Measurements from ENCODE around the gene BAIAP2. TPM values are rescaled to one million over a fixed set of nuclear protein-coding genes. Genes with fewer than 3 reads are reported as not detected.
"Not testable (repeated sequence)": the region's sequence is repeated elsewhere in the genome, so short reads cannot be mapped to it uniquely, and the experiment has no call there.

Gene BAIAP2
- polyA plus RNA-seq, 3 donors, result 43.7 to 47.5 (median 44.5) TPM

GRCh38 chr17:81137248-81137647, 102.3 kb downstream of the BAIAP2 start:
- no peak for DNase-seq (ENCODE audit: extremely low read depth in 1 of 11, low read depth in 9 of 11, low spot score in 4 of 11)

GRCh38 chr17:81138083-81138482, 103.1 kb downstream of the BAIAP2 start:
- no peak for DNase-seq (ENCODE audit: extremely low read depth in 1 of 11, low read depth in 9 of 11, low spot score in 4 of 11)

GRCh38 chr17:81138500-81138899, 103.5 kb downstream of the BAIAP2 start:
- no peak for DNase-seq (ENCODE audit: extremely low read depth in 1 of 11, low read depth in 9 of 11, low spot score in 4 of 11)

GRCh38 chr17:81139428-81139827, 104.5 kb downstream of the BAIAP2 start:
- DNase-seq (ENCODE audit: extremely low read depth in 1 of 11, low read depth in 9 of 11, low spot score in 4 of 11), result no peak

- no peak for DNase-seq (ENCODE audit: extremely low read depth in 1 of 11, low read depth in 9 of 11, low spot score in 4 of 11)
Observed at GRCh38 chr17:81140018-81140417, 105.1 kb downstream of the BAIAP2 start.

- DNase-seq (ENCODE audit: extremely low read depth in 1 of 11, low read depth in 9 of 11, low spot score in 4 of 11), result no peak
Observed at GRCh38 chr17:81140695-81141094, 105.7 kb downstream of the BAIAP2 start.

GRCh38 chr17:81142301-81143199, 107.6 kb downstream of the BAIAP2 start:
- peak in 9 of 11 donors; percentile 43 to 73 (median 64) for DNase-seq (ENCODE audit: extremely low read depth in 1 of 11, low read depth in 9 of 11, low spot score in 4 of 11)

GRCh38 chr17:81143200-81143527, 108.2 kb downstream of the BAIAP2 start:
- DNase-seq (ENCODE audit: extremely low read depth in 1 of 11, low read depth in 9 of 11, low spot score in 4 of 11), result no peak

- DNase-seq (ENCODE audit: extremely low read depth in 1 of 11, low read depth in 9 of 11, low spot score in 4 of 11), result no peak
Observed at GRCh38 chr17:81143717-81144422, 108.9 kb downstream of the BAIAP2 start.

- no peak for DNase-seq (ENCODE audit: extremely low read depth in 1 of 11, low read depth in 9 of 11, low spot score in 4 of 11)
Observed at GRCh38 chr17:81144423-81144781, 109.5 kb downstream of the BAIAP2 start.

GRCh38 chr17:81146208-81146607, 111.3 kb downstream of the BAIAP2 start:
- not testable (repeated sequence) for DNase-seq (ENCODE audit: extremely low read depth in 1 of 11, low read depth in 9 of 11, low spot score in 4 of 11)

GRCh38 chr17:81147701-81148100, 112.8 kb downstream of the BAIAP2 start:
- DNase-seq (ENCODE audit: extremely low read depth in 1 of 11, low read depth in 9 of 11, low spot score in 4 of 11), result no peak

- no peak for DNase-seq (ENCODE audit: extremely low read depth in 1 of 11, low read depth in 9 of 11, low spot score in 4 of 11)
Observed at GRCh38 chr17:81148571-81148970, 113.6 kb downstream of the BAIAP2 start.

- no peak for DNase-seq (ENCODE audit: extremely low read depth in 1 of 11, low read depth in 9 of 11, low spot score in 4 of 11)
Observed at GRCh38 chr17:81148986-81149533, 114.1 kb downstream of the BAIAP2 start.

GRCh38 chr17:81150377-81151077, 115.6 kb downstream of the BAIAP2 start:
- no peak for DNase-seq (ENCODE audit: extremely low read depth in 1 of 11, low read depth in 9 of 11, low spot score in 4 of 11)

- DNase-seq (ENCODE audit: extremely low read depth in 1 of 11, low read depth in 9 of 11, low spot score in 4 of 11), result no peak
Observed at GRCh38 chr17:81151278-81151677, 116.3 kb downstream of the BAIAP2 start.

- no peak for DNase-seq (ENCODE audit: extremely low read depth in 1 of 11, low read depth in 9 of 11, low spot score in 4 of 11)
Observed at GRCh38 chr17:81152288-81152828, 117.4 kb downstream of the BAIAP2 start.

- DNase-seq (ENCODE audit: extremely low read depth in 1 of 11, low read depth in 9 of 11, low spot score in 4 of 11), result no peak
Observed at GRCh38 chr17:81153340-81153803, 118.4 kb downstream of the BAIAP2 start.

GRCh38 chr17:81154016-81154415, 119.1 kb downstream of the BAIAP2 start:
- DNase-seq (ENCODE audit: extremely low read depth in 1 of 11, low read depth in 9 of 11, low spot score in 4 of 11), result not testable (repeated sequence)

Data from renal cortex interstitium (tissue), 11 donors.